K562 (cell line): ENCODE measurements around the gene PCDH1. TPM values are rescaled to one million over a fixed set of nuclear protein-coding genes. Genes with fewer than 3 reads are reported as not detected.

ENCODE experiments used
- ARNT ChIP-seq, 2 experiments: fragments of 450-650 bp; IDR thresholded peaks; 2 replicates each; pipeline ENCODE4 v1.6.1; 2016; ENCODE audit warnings: mild to moderate bottlenecking in 1 of 2
- JUNB ChIP-seq: fragments of 450-650 bp; formaldehyde crosslinking; conservative IDR thresholded peaks from 2 replicates; pipeline ENCODE4 v1.4.0; 2020; ENCODE audit warnings: mild to moderate bottlenecking
- NFRKB ChIP-seq: fragments of 450-650 bp; IDR thresholded peaks from 2 replicates; pipeline ENCODE4 v1.6.1; 2016; ENCODE audit warnings: low read depth
- NR2C2 ChIP-seq, 2 experiments: fragments of 200-800 bp in 1 of 2; sonication (Bioruptor generic) in 1 of 2; sonication (generic) in 1 of 2; formaldehyde crosslinking in 1 of 2; IDR thresholded peaks; 2 replicates each; pipeline versions ENCODE4 v1.6.1 to v1.8.0; 2016 to 2022; ENCODE audit warnings: mild to moderate bottlenecking in 1 of 2, missing compliant biosample characterization in 1 of 2, missing genetic modification characterization in 1 of 2, missing genetic modification reagents in 1 of 2
- RAD51 ChIP-seq: fragments of 450-650 bp; IDR thresholded peaks from 2 replicates; pipeline ENCODE4 v1.7.1; 2016; ENCODE audit warnings: low read depth, mild to moderate bottlenecking, borderline replicate concordance
- SMARCC2 ChIP-seq: fragments of 450-650 bp; IDR thresholded peaks from 2 replicates; pipeline ENCODE4 v1.6.1; 2017; ENCODE audit warnings: antibody characterized with exemption, moderate library complexity, mild to moderate bottlenecking, low read depth
- STAT5A ChIP-seq: IDR thresholded peaks from 2 replicates; pipeline ENCODE4 v1.6.1; 2012; ENCODE audit warnings: low read length, inconsistent platforms, borderline replicate concordance
- TEAD2 ChIP-seq: fragments of 450-650 bp; IDR thresholded peaks from 2 replicates; pipeline ENCODE4 v1.6.1; 2016; ENCODE audit warnings: missing genetic modification characterization, control low read depth, missing compliant biosample characterization
- ZBED1 ChIP-seq: IDR thresholded peaks from 2 replicates; pipeline ENCODE4 v1.6.1; 2014
- ZBTB17 ChIP-seq: fragments of 450-650 bp; formaldehyde crosslinking; IDR thresholded peaks from 2 replicates; pipeline ENCODE4 v1.4.0; 2020; ENCODE audit warnings: mild to moderate bottlenecking
- ZNF644 ChIP-seq: fragments of 200-800 bp; sonication (Bioruptor generic); IDR thresholded peaks from 2 replicates; pipeline ENCODE4 v1.6.1; 2016; ENCODE audit warnings: low read depth, missing genetic modification characterization, missing compliant biosample characterization
- ZNF76 ChIP-seq: fragments of 250-450 bp; sonication (Bioruptor Pico); IDR thresholded peaks from 2 replicates; pipeline ENCODE4 v1.4.0; 2020; ENCODE audit warnings: mild to moderate bottlenecking, moderate library complexity, borderline replicate concordance
- polyA plus RNA-seq, 8 experiments: library from polyadenylated mRNA; depleted of rRNA in 4 of 8; stranded (reverse) in 5 of 8; unstranded in 3 of 8; fragments of >200 nt; fragmentation: Nextera tagmentation in 2 of 8; fragmentation: Illumina TruSeq in 1 of 8; extraction: Ambion mirVana in 2 of 8; extraction: Trizol in 1 of 8; gene quantifications; 2 replicates each; pipeline versions ENCODE4 v1.2.1 to v1.2.3, GENCODE V29; 2011 to 2014; ENCODE audit warnings: inconsistent platforms in 1 of 8, missing spikeins in 1 of 8
- total RNA-seq, 7 experiments: library from RNA; depleted of rRNA in 6 of 7; stranded (reverse); fragments of >200 nt in 6 of 7; fragmentation: Illumina TruSeq in 2 of 7; extraction: Trizol in 2 of 7; gene quantifications; 2 replicates each; pipeline versions ENCODE4 v1.2.1 to v1.2.3, GENCODE V29; 2011 to 2021; ENCODE audit warnings: low replicate concordance in 1 of 7
- TF ChIP-seq, protein P1 (sequence below), 3 experiments: IDR thresholded peaks in 2 of 3; conservative IDR thresholded peaks in 1 of 3; 2 replicates each; pipeline ENCODE4 v1.5.1; 2011 to 2012; ENCODE audit warnings: low read length in 3 of 3, mild to moderate bottlenecking in 3 of 3, control low read depth in 2 of 3, improper control_type of control experiment in 1 of 3, inconsistent platforms in 1 of 3, low read depth in 1 of 3, mixed read lengths in 1 of 3, moderate library complexity in 1 of 3; ENCODE audit not compliant: insufficient read depth in 2 of 3
- TF ChIP-seq, protein P2 (sequence below): fragments of 450-650 bp; IDR thresholded peaks from 2 replicates; pipeline ENCODE4 v1.6.1; 2016; ENCODE audit warnings: low read depth, mild to moderate bottlenecking, moderate library complexity
- TF ChIP-seq, protein P3 (sequence below): fragments of 200-800 bp; sonication (Bioruptor generic); IDR thresholded peaks from 2 replicates; pipeline ENCODE4 v1.6.1; 2016; ENCODE audit warnings: missing genetic modification characterization, missing compliant biosample characterization
- TF ChIP-seq, protein P4 (sequence below): sonication (generic); formaldehyde crosslinking; IDR thresholded peaks from 2 replicates; pipeline ENCODE4 v1.9.0; 2022; ENCODE audit warnings: mild to moderate bottlenecking, missing genetic modification reagents
- TF ChIP-seq, protein P5 (sequence below), 2 experiments: fragments of 450-650 bp; conservative IDR thresholded peaks; 2 replicates each; pipeline ENCODE4 v1.6.1; 2017; ENCODE audit warnings: mild to moderate bottlenecking in 2 of 2, moderate library complexity in 2 of 2

PCDH1 gene
- total and polyA plus RNA-seq, 9 of the 15 experiments (the other 6 are each of a cell fraction or from before 2014, with no cell fraction given), result 0.11 to 3.6 (median 1.9) TPM; not detected in 1

DNA sequence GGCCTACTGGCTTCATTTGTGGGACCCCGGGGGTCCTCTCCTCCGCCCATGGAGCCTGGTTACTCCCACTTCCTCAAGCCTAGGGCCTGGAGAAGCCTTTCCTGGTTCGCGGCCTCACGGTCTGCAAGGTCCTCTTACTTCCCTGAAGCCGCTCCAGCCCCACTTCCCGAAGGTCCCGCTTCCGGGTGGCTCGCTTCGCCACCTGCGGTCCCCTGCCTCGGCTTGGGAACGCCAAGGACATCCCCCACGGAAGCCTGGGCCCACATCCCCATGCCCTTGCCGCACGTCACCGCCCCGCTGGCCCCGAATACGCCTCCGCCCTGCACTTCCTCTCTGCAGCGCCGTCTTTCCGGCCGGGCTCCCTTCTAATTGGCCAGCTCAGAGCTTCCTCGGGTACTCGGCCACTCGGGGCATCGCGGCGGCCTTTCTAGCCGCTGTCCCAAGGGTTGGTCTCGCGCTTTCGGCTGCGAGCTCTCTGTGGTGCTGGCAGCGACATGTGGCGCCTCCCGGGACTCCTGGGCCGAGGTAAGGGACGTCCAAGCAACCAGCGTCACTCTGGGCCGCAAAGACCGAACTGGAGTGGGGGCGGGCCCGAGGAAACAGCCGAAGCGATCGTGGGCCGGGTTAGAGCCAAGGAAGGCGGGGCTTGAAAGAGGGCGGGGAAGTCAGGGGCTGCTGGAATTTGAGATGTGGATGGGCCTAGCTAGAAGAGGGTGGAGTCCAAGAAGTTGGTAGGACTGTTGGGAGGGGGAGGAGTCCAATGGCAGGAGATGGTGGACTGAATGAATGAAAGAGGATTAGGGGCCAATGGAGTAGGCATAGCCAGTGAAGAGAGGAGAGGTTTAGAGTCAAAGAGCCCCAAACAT is 45.5 kb upstream of the PCDH1 start, which contains the start of gene DELE1 (continued):
- TF ChIP-seq, protein P1, sequence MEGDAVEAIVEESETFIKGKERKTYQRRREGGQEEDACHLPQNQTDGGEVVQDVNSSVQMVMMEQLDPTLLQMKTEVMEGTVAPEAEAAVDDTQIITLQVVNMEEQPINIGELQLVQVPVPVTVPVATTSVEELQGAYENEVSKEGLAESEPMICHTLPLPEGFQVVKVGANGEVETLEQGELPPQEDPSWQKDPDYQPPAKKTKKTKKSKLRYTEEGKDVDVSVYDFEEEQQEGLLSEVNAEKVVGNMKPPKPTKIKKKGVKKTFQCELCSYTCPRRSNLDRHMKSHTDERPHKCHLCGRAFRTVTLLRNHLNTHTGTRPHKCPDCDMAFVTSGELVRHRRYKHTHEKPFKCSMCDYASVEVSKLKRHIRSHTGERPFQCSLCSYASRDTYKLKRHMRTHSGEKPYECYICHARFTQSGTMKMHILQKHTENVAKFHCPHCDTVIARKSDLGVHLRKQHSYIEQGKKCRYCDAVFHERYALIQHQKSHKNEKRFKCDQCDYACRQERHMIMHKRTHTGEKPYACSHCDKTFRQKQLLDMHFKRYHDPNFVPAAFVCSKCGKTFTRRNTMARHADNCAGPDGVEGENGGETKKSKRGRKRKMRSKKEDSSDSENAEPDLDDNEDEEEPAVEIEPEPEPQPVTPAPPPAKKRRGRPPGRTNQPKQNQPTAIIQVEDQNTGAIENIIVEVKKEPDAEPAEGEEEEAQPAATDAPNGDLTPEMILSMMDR (IDR thresholded peaks at IDR 0.05 in 2 of 3, conservative IDR thresholded peaks at IDR 0.05 in 1 of 3; ENCODE audit: insufficient read depth in 2 of 3, low read depth in 1 of 3, low read length in 3 of 3), result no peak
- TF ChIP-seq STAT5A (no peak), NFRKB (peak; percentile 73; the same call in 1 of the 2 replicates), RAD51 (no peak), TEAD2 (0 out of 2 replicates have a peak, but pooled peaks have one; percentile 33), SMARCC2 (no peak), NR2C2 (CRISPR knock-in tag; IDR thresholded peaks at IDR 0.05) (no peak; the same call in 1 of the 2 replicates), NR2C2 (tag; IDR thresholded peaks at IDR 0.05) (peak; percentile 85), JUNB (CRISPR knock-in tag) (no peak), ZBED1 (no peak), ZNF76 (CRISPR knock-in tag) (no peak), ZBTB17 (CRISPR knock-in tag) (0 out of 2 replicates have a peak, but pooled peaks have one; percentile 41), ARNT (IDR thresholded peaks at IDR 0.05) (no peak), ZNF644 (tag) (peak; percentile 72; the same call in 1 of the 2 replicates)
- TF ChIP-seq, protein P2, sequence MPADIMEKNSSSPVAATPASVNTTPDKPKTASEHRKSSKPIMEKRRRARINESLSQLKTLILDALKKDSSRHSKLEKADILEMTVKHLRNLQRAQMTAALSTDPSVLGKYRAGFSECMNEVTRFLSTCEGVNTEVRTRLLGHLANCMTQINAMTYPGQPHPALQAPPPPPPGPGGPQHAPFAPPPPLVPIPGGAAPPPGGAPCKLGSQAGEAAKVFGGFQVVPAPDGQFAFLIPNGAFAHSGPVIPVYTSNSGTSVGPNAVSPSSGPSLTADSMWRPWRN, result no peak
- TF ChIP-seq, protein P3, sequence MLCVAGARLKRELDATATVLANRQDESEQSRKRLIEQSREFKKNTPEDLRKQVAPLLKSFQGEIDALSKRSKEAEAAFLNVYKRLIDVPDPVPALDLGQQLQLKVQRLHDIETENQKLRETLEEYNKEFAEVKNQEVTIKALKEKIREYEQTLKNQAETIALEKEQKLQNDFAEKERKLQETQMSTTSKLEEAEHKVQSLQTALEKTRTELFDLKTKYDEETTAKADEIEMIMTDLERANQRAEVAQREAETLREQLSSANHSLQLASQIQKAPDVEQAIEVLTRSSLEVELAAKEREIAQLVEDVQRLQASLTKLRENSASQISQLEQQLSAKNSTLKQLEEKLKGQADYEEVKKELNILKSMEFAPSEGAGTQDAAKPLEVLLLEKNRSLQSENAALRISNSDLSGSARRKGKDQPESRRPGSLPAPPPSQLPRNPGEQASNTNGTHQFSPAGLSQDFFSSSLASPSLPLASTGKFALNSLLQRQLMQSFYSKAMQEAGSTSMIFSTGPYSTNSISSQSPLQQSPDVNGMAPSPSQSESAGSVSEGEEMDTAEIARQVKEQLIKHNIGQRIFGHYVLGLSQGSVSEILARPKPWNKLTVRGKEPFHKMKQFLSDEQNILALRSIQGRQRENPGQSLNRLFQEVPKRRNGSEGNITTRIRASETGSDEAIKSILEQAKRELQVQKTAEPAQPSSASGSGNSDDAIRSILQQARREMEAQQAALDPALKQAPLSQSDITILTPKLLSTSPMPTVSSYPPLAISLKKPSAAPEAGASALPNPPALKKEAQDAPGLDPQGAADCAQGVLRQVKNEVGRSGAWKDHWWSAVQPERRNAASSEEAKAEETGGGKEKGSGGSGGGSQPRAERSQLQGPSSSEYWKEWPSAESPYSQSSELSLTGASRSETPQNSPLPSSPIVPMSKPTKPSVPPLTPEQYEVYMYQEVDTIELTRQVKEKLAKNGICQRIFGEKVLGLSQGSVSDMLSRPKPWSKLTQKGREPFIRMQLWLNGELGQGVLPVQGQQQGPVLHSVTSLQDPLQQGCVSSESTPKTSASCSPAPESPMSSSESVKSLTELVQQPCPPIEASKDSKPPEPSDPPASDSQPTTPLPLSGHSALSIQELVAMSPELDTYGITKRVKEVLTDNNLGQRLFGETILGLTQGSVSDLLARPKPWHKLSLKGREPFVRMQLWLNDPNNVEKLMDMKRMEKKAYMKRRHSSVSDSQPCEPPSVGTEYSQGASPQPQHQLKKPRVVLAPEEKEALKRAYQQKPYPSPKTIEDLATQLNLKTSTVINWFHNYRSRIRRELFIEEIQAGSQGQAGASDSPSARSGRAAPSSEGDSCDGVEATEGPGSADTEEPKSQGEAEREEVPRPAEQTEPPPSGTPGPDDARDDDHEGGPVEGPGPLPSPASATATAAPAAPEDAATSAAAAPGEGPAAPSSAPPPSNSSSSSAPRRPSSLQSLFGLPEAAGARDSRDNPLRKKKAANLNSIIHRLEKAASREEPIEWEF (CRISPR knock-in tag), result no peak
- TF ChIP-seq, protein P4, sequence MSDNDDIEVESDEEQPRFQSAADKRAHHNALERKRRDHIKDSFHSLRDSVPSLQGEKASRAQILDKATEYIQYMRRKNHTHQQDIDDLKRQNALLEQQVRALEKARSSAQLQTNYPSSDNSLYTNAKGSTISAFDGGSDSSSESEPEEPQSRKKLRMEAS, result peak; percentile 94
- TF ChIP-seq, protein P5, sequence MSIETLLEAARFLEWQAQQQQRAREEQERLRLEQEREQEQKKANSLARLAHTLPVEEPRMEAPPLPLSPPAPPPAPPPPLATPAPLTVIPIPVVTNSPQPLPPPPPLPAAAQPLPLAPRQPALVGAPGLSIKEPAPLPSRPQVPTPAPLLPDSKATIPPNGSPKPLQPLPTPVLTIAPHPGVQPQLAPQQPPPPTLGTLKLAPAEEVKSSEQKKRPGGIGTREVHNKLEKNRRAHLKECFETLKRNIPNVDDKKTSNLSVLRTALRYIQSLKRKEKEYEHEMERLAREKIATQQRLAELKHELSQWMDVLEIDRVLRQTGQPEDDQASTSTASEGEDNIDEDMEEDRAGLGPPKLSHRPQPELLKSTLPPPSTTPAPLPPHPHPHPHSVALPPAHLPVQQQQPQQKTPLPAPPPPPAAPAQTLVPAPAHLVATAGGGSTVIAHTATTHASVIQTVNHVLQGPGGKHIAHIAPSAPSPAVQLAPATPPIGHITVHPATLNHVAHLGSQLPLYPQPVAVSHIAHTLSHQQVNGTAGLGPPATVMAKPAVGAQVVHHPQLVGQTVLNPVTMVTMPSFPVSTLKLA (conservative IDR thresholded peaks at IDR 0.05), result peak; percentile 64 to 77
